HG02938 (cell line): ENCODE measurements around the gene OPTN.

Experiments
- ATAC-seq: cut with Tn5 transposase; IDR thresholded peaks from one replicate; pipeline ENCODE4 v1.9.1; 2021; ENCODE audit warnings: mild to moderate bottlenecking, moderate library complexity; ENCODE audit not compliant: unreplicated experiment

OPTN gene

DNA sequence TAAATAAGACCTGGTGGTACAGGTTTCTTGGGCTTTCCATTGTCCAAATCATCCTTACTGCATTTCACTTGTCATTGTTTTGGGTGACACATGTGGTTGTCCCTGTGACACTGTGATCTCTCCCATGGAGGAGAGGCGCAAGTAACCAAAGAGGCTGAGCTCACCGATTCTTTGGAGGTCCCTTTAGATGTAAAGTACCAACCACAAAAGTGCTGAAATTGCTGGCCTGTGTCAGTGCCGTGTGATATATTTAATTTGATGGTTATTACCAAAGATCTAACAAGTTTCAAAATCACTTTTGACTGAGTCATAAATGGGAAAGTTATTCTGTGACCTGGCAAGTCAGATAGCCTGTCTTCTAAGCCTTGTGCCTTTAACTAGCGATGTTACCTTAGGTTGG, 80.8 kb downstream of the OPTN start:
- ATAC-seq, result no peak

DNA sequence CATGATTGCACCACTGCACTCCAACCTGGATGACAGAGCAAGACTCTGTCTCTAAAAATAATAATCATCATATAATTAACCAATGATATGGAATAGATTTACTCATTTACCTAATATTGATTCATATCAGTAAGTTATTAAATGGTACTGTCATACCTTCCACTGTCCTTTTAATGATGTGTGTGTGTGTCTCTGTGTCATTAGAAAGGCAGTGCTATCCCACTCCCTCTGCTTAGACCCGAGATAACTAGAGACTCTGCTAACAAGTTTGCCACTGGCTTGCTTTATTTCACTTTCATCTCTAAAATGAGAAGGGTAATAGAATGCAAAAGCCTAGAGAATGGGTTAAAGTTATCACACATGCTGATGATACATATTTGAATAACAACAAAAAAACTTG, 82.5 kb downstream of the OPTN start:
- ATAC-seq, result no peak

- no peak for ATAC-seq
These were observed 83.7 kb downstream of the OPTN start for GRCh38 chr10:13183625-13184024.

DNA sequence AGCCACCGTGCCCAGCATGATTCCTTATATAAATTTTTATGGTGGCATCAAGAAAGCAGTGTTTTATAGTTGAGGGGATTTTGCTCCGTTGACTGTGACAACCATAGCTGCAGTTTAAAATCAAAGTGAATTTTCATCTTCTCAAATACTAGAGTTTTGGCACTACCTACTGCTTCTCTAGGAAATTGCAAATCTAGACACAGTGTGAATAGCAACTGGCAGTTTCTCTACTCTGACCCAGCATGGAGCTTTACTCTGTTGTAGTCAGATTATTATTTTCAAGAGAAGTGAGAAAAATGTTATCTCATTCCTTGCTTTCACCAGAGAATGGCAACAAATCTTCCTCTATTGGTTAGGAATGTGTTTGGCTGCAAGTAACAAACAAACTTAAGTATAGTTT, 84.3 kb downstream of the OPTN start:
- no peak for ATAC-seq

- ATAC-seq, result no peak
These were observed 85.0 kb downstream of the OPTN start for GRCh38 chr10:13184730-13185514.

GRCh38 chr10:13187135-13187534, 87.2 kb downstream of the OPTN start:
- ATAC-seq, result no peak
